GM18520 (cell line): Measurements from ENCODE around the gene DEUP1.

Experiments
- ATAC-seq: cut with Tn5 transposase; IDR thresholded peaks from one replicate; pipeline ENCODE4 v1.9.1; 2021; ENCODE audit not compliant: unreplicated experiment

The DEUP1 gene

GRCh38 chr11:93476796-93477195, 146.3 kb downstream of the DEUP1 start:
- no peak for ATAC-seq

- no peak for ATAC-seq
Observed at GRCh38 chr11:93477684-93478234, 147.2 kb downstream of the DEUP1 start.

GRCh38 chr11:93478841-93479240, 148.3 kb downstream of the DEUP1 start:
- no peak for ATAC-seq

- ATAC-seq: no peak
Observed at GRCh38 chr11:93480256-93480655, 149.7 kb downstream of the DEUP1 start.

DNA sequence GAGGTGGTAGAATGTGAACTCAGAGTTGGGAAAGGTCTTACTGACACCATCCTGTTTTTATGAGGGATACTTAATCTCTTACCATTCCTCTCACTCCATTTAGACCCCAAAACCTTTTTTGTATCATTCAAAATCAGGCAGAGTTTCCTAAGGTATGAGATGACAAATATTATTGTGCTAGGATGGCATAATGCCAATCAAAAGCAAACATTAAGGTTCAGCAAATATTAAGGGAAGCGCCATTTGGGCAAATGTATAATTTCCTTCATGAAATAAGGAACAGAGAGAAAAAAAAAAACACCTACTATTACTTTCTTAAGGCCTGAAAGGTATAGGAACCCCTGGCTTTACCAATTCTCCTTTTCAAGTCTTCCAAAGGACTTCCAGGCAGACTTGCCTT, 150.2 kb downstream of the DEUP1 start:
- no peak for ATAC-seq

DNA sequence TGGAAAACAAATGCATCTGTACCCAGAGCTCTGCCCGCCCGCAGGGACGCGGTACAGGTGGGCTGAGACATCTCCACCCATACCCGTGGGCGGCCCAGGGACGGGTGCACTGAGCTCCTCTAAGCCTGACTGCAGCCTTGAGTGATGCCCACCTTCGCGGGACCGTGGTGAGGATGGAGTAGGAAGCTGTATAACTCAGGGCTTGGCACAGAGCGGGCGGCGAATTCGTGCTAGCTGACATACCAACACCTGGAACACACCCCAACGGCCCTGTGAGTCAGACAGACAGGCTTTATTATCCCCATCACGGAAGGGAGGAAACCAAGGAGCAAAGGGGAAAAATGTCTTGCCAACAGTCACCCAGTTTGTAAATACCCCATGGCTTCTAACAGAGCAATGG, 150.7 kb downstream of the DEUP1 start:
- no peak for ATAC-seq

DNA sequence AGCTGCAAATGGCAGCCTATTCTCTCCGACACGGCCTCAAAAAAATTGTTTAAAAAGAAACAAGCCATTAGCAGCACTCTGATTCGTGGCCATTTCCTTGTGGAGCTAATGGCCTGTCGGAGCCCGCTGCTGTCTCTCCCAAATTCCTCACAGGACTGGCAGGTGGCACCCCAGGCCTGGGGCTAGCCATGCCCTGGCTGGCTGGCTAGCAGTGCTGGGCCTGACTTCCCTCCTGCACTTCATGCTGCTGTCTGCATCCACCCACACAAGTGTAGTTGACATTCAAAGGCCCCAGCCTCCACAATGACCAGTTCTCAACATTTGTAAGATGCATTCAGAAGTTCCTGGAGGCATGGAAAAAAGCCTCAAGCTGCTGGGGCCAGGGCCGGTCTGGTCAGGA, 151.2 kb downstream of the DEUP1 start:
- no peak for ATAC-seq

GRCh38 chr11:93482556-93482955, 152.0 kb downstream of the DEUP1 start:
- ATAC-seq: no peak

DNA sequence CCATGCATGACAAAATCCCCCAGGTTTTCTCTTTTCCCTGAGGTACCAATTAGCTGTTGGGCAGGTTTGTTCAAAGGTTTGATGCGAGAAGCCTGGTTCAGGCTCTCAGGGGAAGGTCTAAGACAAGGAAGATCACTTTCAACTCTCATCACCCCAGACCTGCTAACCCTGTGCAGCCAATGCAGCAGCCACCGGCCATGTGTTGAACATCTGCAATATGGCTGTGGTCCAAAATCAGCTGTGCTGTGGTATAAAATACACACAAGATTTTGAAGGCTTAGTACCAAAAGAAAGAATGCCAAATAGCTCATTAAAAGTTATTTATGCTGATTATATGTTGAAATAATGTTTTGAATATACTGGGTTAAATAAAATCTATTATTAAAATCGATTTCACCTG, 154.2 kb downstream of the DEUP1 start:
- ATAC-seq: no peak

DNA sequence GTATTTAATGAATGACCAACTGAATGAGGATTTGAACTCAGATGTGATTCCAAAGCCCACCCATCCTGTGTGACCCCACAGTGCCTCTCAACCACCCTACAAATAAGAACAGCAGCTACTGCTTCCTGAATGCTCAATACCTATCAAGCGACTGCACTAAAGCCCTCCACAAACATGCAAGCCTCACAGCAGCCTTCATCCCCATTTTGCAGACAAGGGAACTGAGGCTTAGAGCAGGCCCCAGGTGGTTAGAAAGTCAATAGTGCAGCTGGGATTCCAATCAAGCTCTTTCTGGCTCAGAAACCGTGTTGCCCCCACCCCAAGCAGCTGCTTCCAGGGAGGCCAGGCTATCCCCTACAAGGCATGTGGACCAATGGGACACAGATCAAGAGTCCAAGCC, 155.4 kb downstream of the DEUP1 start:
- no peak for ATAC-seq

GRCh38 chr11:93487032-93487483, 156.5 kb downstream of the DEUP1 start:
- no peak for ATAC-seq
